ENCODE results near the gene FNBP1L. TPM values are rescaled to one million over a fixed set of nuclear protein-coding genes. Genes with fewer than 3 reads are reported as not detected.

Gene FNBP1L
- total RNA-seq, 1 experiment from 2014 or later, result 119 TPM

DNA sequence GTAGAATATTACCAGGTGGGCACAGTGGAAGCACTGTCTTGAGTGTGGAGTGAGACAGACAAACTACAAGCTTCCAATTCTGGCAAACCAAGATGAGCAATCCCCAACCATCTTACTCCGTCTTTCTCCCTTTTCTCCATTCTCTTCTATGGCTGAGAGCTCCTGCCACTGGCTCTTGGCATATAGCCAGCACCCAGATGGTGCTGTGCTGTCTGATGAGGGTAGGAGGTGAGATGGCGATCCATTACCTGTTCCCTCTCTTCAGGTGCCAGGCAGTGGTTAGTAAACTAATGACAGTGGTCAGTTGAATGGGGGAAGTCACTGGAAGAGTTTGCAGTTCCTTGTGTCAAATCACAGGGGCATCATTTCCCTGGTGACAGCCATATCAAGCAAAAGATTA is 108.4 kb downstream of the FNBP1L start:
- H4K20me1 ChIP-seq (ENCODE audit: control insufficient read depth, insufficient read depth, insufficient read length), result no peaks in the 10 kb centered on the region
- H3K27me3 ChIP-seq (ENCODE audit: insufficient read depth, low read length), result no peaks in the 10 kb centered on the region
- no peak overlapping the region for H2AFZ ChIP-seq (ENCODE audit: low read length)
- no peak overlapping the region for H3K23ac ChIP-seq (ENCODE audit: insufficient read length, low read depth, low read length)
- H3K27ac ChIP-seq (ENCODE audit: insufficient read length, low read depth, low read length), result no peak overlapping the region
- no peak overlapping the region for H2BK12ac ChIP-seq (ENCODE audit: insufficient read length, low read depth, low read length)
- H3K23me2 ChIP-seq (ENCODE audit: insufficient read length, low read depth, low read length, poor library complexity, severe bottlenecking), result no peaks in the 10 kb centered on the region
- no peak overlapping the region for H3K18ac ChIP-seq (ENCODE audit: insufficient read length, low read depth, low read length)
- no peaks in the 10 kb centered on the region for H3K79me1 ChIP-seq (ENCODE audit: insufficient read depth, low read depth, low read length, poor library complexity, severe bottlenecking)
- no peak overlapping the region for H2BK5ac ChIP-seq (ENCODE audit: insufficient read length, low read length)
- H3K79me2 ChIP-seq (ENCODE audit: insufficient read depth, low read length), result no peaks in the 10 kb centered on the region
- H3K27ac Mint-ChIP-seq, result no peak overlapping the region; a peak in 1 of 7 replicates
- H3K9me3 ChIP-seq (ENCODE audit: control insufficient read depth, low read depth, low read length), result no peaks in the 10 kb centered on the region
- no peak overlapping the region for H3K9ac ChIP-seq (ENCODE audit: extremely low read depth, insufficient read length, low read length)
- no peak overlapping the region for H4K8ac ChIP-seq (replicated peaks; ENCODE audit: insufficient read length, low read depth, low read length)
- H2BK15ac ChIP-seq (ENCODE audit: low read depth, low read length), result no peak overlapping the region
- H3K4me1 Mint-ChIP-seq, result peaks cover 23 to 30% of the 10 kb centered on the region in 2 experiments
- no peak overlapping the region for H2AK5ac ChIP-seq (ENCODE audit: insufficient read length, low read length)
- H2BK20ac ChIP-seq (ENCODE audit: low read depth, low read length, poor library complexity, severe bottlenecking), result no peak overlapping the region
- DNase-seq, result no peak
- H3K4ac ChIP-seq (ENCODE audit: low read depth, low read length), result no peak overlapping the region
- H3K36me3 Mint-ChIP-seq (ENCODE audit: insufficient read depth in 1 of 3, low read depth in 3 of 3), result peaks cover 26 to 57% (median 53%) of the 10 kb centered on the region in 3 experiments
- TF ChIP-seq, protein P1, sequence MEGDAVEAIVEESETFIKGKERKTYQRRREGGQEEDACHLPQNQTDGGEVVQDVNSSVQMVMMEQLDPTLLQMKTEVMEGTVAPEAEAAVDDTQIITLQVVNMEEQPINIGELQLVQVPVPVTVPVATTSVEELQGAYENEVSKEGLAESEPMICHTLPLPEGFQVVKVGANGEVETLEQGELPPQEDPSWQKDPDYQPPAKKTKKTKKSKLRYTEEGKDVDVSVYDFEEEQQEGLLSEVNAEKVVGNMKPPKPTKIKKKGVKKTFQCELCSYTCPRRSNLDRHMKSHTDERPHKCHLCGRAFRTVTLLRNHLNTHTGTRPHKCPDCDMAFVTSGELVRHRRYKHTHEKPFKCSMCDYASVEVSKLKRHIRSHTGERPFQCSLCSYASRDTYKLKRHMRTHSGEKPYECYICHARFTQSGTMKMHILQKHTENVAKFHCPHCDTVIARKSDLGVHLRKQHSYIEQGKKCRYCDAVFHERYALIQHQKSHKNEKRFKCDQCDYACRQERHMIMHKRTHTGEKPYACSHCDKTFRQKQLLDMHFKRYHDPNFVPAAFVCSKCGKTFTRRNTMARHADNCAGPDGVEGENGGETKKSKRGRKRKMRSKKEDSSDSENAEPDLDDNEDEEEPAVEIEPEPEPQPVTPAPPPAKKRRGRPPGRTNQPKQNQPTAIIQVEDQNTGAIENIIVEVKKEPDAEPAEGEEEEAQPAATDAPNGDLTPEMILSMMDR (conservative IDR thresholded peaks at IDR 0.05), result no peak
- H4K5ac ChIP-seq (ENCODE audit: insufficient read length, low read depth, low read length), result no peak overlapping the region
- peaks cover 4% of the 10 kb centered on the region; the same call in 1 of the 2 replicates for H3K4me1 ChIP-seq (ENCODE audit: insufficient read depth, low read length)
- H3T11ph ChIP-seq (ENCODE audit: low read length), result no peak overlapping the region
- H4K91ac ChIP-seq (ENCODE audit: insufficient read length, low read depth, low read length), result no peak overlapping the region
- H3K4me2 ChIP-seq (ENCODE audit: insufficient read depth, insufficient read length, low read length), result no peak overlapping the region
- no peak overlapping the region for H3K14ac ChIP-seq (ENCODE audit: insufficient read depth, low read length)
- no peak overlapping the region for H2BK120ac ChIP-seq (ENCODE audit: low read depth, low read length, poor library complexity, severe bottlenecking)
- H3K4me3 Mint-ChIP-seq, result no peak overlapping the region
- no peak overlapping the region for H3K56ac ChIP-seq (ENCODE audit: insufficient read length, low read depth, low read length)
- H3K9me3 Mint-ChIP-seq, result peaks cover 0 to 4% of the 10 kb centered on the region in 2 experiments; a peak in 1 of 5 replicates
- WGBS (ENCODE audit: extremely low coverage, insufficient read length, low lambda C conversion rate), result no CpG with 5 or more reads among the region's 2 CpGs
- no peaks in the 10 kb centered on the region for H3K27me3 Mint-ChIP-seq (ENCODE audit: low read depth)
